ENCODE data around the gene ADRA2B. TPM values are rescaled to one million over a fixed set of nuclear protein-coding genes. Genes with fewer than 3 reads are reported as not detected.
A peak's percentile ranks its signal among the peaks of the same experiment; 100 is the strongest.
"Not testable (repeated sequence)": the region's sequence is repeated elsewhere in the genome, so short reads cannot be mapped to it uniquely, and the experiment has no call there.

The ADRA2B gene
- total RNA-seq, 1 experiment from 2014 or later: not detected

- CTCF ChIA-PET; H3K4me3 Mint-ChIP-seq (ENCODE audit: low read depth, unreplicated experiment); H3K9me3 Mint-ChIP-seq (ENCODE audit: low read depth, unreplicated experiment); intact Hi-C loops (cut with micrococcal nuclease; ENCODE audit: unreplicated experiment); H3K27ac Mint-ChIP-seq (ENCODE audit: unreplicated experiment); BruUV-seq (replicated peaks); H3K4me1 Mint-ChIP-seq (ENCODE audit: low read depth, unreplicated experiment); H3K36me3 Mint-ChIP-seq (ENCODE audit: insufficient read depth, unreplicated experiment): not testable (repeated sequence)
- peak; percentile 30 for TF ChIP-seq CTCF (IDR thresholded peaks at IDR 0.05; ENCODE audit: unreplicated experiment)
- peaks cover 15% of the 10 kb centered on the region for H3K27me3 Mint-ChIP-seq (ENCODE audit: unreplicated experiment)
- DNase-seq: peak; percentile 44
Measured at GRCh38 chr2:96063116-96063899, 53.1 kb downstream of the ADRA2B start.

Other genes with a start within 250 kb of the ADRA2B start
- gene ANKRD36C, start 124.7 kb downstream of the ADRA2B start, total RNA-seq (2022): 29.0 and 41.9 TPM in 2 replicates
- gene GPAT2, start 81.7 kb downstream of the ADRA2B start, total RNA-seq (2022): not detected in 2 replicates
- not detected in 2 replicates for gene ASTL, start 21.9 kb upstream of the ADRA2B start, total RNA-seq (2022)
- gene DUSP2, start 28.9 kb upstream of the ADRA2B start, total RNA-seq (2022): 4.1 and 5.9 TPM in 2 replicates
- gene STARD7, start 92.3 kb upstream of the ADRA2B start, total RNA-seq (2022): 119 and 123 TPM in 2 replicates
- gene TMEM127, start 149.4 kb upstream of the ADRA2B start, total RNA-seq (2022): 50.7 and 53.2 TPM in 2 replicates
- 75.7 and 85.9 TPM in 2 replicates for gene CIAO1, start 149.7 kb upstream of the ADRA2B start, total RNA-seq (2022)
- 140 and 143 TPM in 2 replicates for gene SNRNP200, start 189.0 kb upstream of the ADRA2B start, total RNA-seq (2022)
- gene ITPRIPL1, start 208.7 kb upstream of the ADRA2B start, total RNA-seq (2022): 1.2 and 1.7 TPM in 2 replicates
- 39.7 and 47.3 TPM in 2 replicates for gene NCAPH, start 219.2 kb upstream of the ADRA2B start, total RNA-seq (2022)

Measured in Calu3 (cell line).